Trophoblast cell (in vitro differentiated cells and primary cell): ENCODE results near the gene GDPD5.

ENCODE experiments used
- DNase-seq, 2 donors: peaks; one replicate each; pipeline ENCODE4 v3.0.0-alpha.2; 2016
- H2AFZ ChIP-seq: 2 replicates; pipeline ENCODE4 v1.6.1; 2013; ENCODE audit warnings: low read length, moderate library complexity, mild to moderate bottlenecking; ENCODE audit not compliant: insufficient read depth, poor library complexity
- H2AK5ac ChIP-seq: 2 replicates; pipeline ENCODE4 v1.6.1; 2013; ENCODE audit warnings: mild to moderate bottlenecking, low read length
- H2BK120ac ChIP-seq: 2 replicates; pipeline ENCODE4 v1.6.1; 2013; ENCODE audit warnings: low read length, mild to moderate bottlenecking, moderate library complexity; ENCODE audit not compliant: insufficient read depth, poor library complexity
- H2BK12ac ChIP-seq: 2 replicates; pipeline ENCODE4 v1.6.1; 2013; ENCODE audit warnings: mild to moderate bottlenecking, low read length, moderate library complexity
- H2BK5ac ChIP-seq: 2 replicates; pipeline ENCODE4 v1.6.1; 2013; ENCODE audit warnings: low read length, low read depth, moderate library complexity, mild to moderate bottlenecking; ENCODE audit not compliant: poor library complexity
- H3K14ac ChIP-seq: 2 replicates; pipeline ENCODE4 v1.6.1; 2013; ENCODE audit warnings: mild to moderate bottlenecking, low read length
- H3K18ac ChIP-seq: 2 replicates; pipeline ENCODE4 v1.6.1; 2013; ENCODE audit warnings: mild to moderate bottlenecking, low read length
- H3K23ac ChIP-seq: 2 replicates; pipeline ENCODE4 v1.6.1; 2013; ENCODE audit warnings: low read length
- H3K27ac ChIP-seq: 2 replicates; pipeline ENCODE4 v1.5.1; 2013; ENCODE audit warnings: low read depth, mild to moderate bottlenecking, inconsistent platforms, low read length, moderate library complexity
- H3K27me3 ChIP-seq: 2 replicates; pipeline ENCODE4 v1.6.1; 2013; ENCODE audit warnings: inconsistent platforms, mild to moderate bottlenecking, low read length, moderate library complexity; ENCODE audit not compliant: insufficient read depth
- H3K36me3 ChIP-seq, 2 experiments: 1 replicate in 1 of 2; 2 replicates in 1 of 2; pipeline ENCODE4 v1.6.1; 2013; ENCODE audit warnings: low read length in 2 of 2, mild to moderate bottlenecking in 2 of 2, moderate library complexity in 1 of 2; ENCODE audit not compliant: insufficient read depth in 2 of 2, control insufficient read depth in 1 of 2
- H3K4ac ChIP-seq: 2 replicates; pipeline ENCODE4 v1.6.1; 2013; ENCODE audit warnings: low read depth, mild to moderate bottlenecking, low read length, moderate library complexity
- H3K4me1 ChIP-seq, 2 experiments: 1 replicate in 1 of 2; 2 replicates in 1 of 2; pipeline ENCODE4 v1.6.1; 2013; ENCODE audit warnings: low read length in 2 of 2, mild to moderate bottlenecking in 2 of 2, moderate library complexity in 1 of 2; ENCODE audit not compliant: insufficient read depth in 2 of 2, control insufficient read depth in 1 of 2
- H3K4me2 ChIP-seq: 2 replicates; pipeline ENCODE4 v1.6.1; 2013; ENCODE audit warnings: inconsistent platforms, mild to moderate bottlenecking, low read length, moderate library complexity
- H3K4me3 ChIP-seq: 2 replicates; pipeline ENCODE4 v1.5.1; 2013; ENCODE audit warnings: mild to moderate bottlenecking, low read depth, low read length, inconsistent platforms
- H3K79me1 ChIP-seq: one replicate; pipeline ENCODE4 v1.6.1; 2013; ENCODE audit warnings: low read length
- H3K79me2 ChIP-seq: 2 replicates; pipeline ENCODE4 v1.6.1; 2013; ENCODE audit warnings: low read length, mild to moderate bottlenecking; ENCODE audit not compliant: control insufficient read depth, insufficient read depth, poor library complexity
- H3K9ac ChIP-seq: 2 replicates; pipeline ENCODE4 v1.6.1; 2013; ENCODE audit warnings: mild to moderate bottlenecking, low read length
- H3K9me3 ChIP-seq: 2 replicates; pipeline ENCODE4 v1.6.1; 2013; ENCODE audit warnings: low read depth, mild to moderate bottlenecking, control low read depth, inconsistent platforms, low read length; ENCODE audit not compliant: insufficient read depth
- H4K12ac ChIP-seq: 2 replicates; pipeline ENCODE4 v1.6.1; 2013; ENCODE audit warnings: low read depth, mild to moderate bottlenecking, low read length, moderate library complexity
- H4K8ac ChIP-seq: 2 replicates; pipeline ENCODE4 v1.6.1; 2013; ENCODE audit warnings: low read depth, mild to moderate bottlenecking, low read length, moderate library complexity
- H4K91ac ChIP-seq: one replicate; pipeline ENCODE4 v1.6.1; 2013; ENCODE audit warnings: low read depth, mild to moderate bottlenecking, low read length, moderate library complexity
- WGBS: extraction: QIAGEN DNeasy Blood & Tissue Kit; methylation state at CpG from one replicate; pipeline ENCODE4 v1.1.7; 2013; ENCODE audit warnings: missing lambda C conversion rate; ENCODE audit not compliant: insufficient read length, insufficient coverage; ENCODE audit errors: extremely low coverage; 5-methylcytosine and 5-hydroxymethylcytosine counted together

Gene GDPD5

DNA sequence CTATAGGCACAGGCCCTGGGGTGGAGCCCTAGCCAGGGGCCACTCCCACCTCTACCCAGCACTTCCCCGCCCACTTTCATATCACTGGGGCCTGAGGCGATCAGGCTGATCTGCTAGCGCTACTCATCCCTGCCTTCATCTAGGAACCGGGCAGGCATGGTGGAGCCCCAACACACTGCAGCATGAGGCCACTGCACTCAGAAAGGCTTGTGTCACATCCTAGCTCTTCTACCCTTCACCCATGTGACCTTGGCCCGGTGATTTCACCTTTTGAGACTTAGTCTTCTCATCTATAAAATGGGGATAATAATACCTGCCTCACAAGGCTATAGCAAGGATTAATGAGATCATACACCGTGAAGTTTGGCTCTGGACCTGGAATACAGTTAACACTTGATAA is 18.1 kb upstream of the GDPD5 start:
- Histone ChIP-seq H3K36me3 (no peaks in the 10 kb centered on the region), H4K12ac (no peak overlapping the region), H3K79me1 (peaks cover 5% of the 10 kb centered on the region), H3K9me3 (no peaks in the 10 kb centered on the region), H3K4me2 (no peak overlapping the region), H3K23ac (no peak overlapping the region), H4K91ac (no peak overlapping the region), H3K9ac (no peak overlapping the region), H3K4me1 (peaks cover 0 to 6% of the 10 kb centered on the region in 2 experiments), H4K8ac (no peak overlapping the region), H3K27ac (no peak overlapping the region), H2AFZ (no peak overlapping the region), H3K4me3 (no peak overlapping the region), H3K18ac (no peak overlapping the region), H3K27me3 (no peaks in the 10 kb centered on the region), H2AK5ac (no peak overlapping the region), H3K79me2 (no peaks in the 10 kb centered on the region), H2BK120ac (no peak overlapping the region), H2BK5ac (no peak overlapping the region), H2BK12ac (no peak overlapping the region), H3K4ac (no peak overlapping the region), H3K14ac (no peak overlapping the region)
- WGBS: no CpG with 5 or more reads among the region's 6 CpGs
- no peak for DNase-seq

DNA sequence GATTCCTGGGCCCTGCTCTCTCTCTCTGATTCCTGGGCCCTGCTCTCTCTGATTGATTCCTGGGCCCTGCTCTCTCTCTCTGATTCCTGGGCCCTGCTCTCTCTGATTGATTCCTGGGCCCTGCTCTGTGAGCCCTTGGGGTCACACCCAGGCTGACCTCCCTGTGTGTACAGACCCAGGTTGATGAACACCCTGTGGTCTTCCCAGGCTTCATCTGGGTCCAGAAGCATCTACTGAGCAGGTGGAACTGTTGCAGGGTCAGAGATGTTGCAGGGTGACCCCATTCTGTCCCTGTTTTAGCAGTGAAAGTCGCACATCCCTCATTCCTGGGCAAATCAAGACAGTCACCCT is 16.3 kb upstream of the GDPD5 start:
- Histone ChIP-seq H4K8ac (no peak overlapping the region), H2AFZ (no peak overlapping the region), H2BK5ac (no peak overlapping the region), H2BK120ac (no peak overlapping the region), H3K14ac (no peak overlapping the region), H2BK12ac (no peak overlapping the region), H3K27ac (no peak overlapping the region), H4K91ac (no peak overlapping the region), H3K9me3 (no peaks in the 10 kb centered on the region), H3K79me2 (no peaks in the 10 kb centered on the region), H3K79me1 (no peaks in the 10 kb centered on the region), H3K27me3 (no peaks in the 10 kb centered on the region), H3K4me1 (peaks cover 3% of the 10 kb centered on the region in 2 experiments), H3K36me3 (no peaks in the 10 kb centered on the region), H3K23ac (no peak overlapping the region), H3K9ac (no peak overlapping the region), H4K12ac (no peak overlapping the region), H3K18ac (no peak overlapping the region), H2AK5ac (no peak overlapping the region), H3K4me2 (no peak overlapping the region), H3K4me3 (no peak overlapping the region), H3K4ac (no peak overlapping the region)
- WGBS: no CpG with 5 or more reads among the region's 1 CpG
- no peak for DNase-seq

DNA sequence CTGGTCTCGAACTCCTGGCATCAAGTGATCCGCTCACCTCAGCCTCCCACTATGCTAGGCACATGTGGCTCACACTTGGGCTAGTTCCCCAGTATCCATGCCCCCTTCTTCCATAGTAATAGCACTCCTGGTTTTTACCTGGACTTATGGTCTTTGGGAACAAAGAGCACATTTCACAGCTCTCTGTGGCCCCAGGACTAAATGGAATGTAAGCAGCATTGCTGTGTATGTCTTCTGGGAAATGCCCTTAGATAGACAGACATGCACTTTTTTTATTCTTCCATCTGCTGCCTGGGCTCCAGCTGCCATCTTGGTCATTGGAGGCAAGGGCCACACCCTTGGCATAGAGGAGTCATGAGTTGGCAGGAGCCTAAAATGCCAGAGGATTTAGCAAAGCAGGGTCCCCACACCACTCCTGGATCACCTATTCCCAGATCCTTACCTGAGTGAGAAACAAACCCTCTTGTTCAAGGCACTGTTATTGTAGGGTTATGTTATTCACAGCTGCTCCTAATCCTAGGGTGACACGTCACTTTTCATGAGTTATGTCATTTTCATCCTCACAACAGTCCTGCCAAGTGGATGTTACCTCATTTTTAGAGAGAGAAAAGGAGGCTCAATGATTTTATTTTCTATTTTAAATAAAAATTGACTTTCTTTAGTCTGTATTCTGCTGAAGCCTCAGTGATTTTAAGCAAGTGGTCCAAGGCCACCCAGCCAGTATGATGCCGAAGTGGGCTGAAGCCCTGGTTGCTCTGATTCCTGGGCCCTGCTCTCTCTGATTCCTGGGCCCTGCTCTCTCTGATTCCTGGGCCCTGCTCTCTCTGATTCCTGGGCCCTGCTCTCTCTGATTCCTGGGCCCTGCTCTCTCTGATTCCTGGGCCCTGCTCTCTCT is 15.7 kb upstream of the GDPD5 start:
- Histone ChIP-seq H3K79me2 (no peaks in the 10 kb centered on the region), H4K91ac (no peak overlapping the region), H3K4me1 (peaks cover 3 to 4% of the 10 kb centered on the region in 2 experiments), H2BK5ac (no peak overlapping the region), H3K9ac (no peak overlapping the region), H3K79me1 (no peaks in the 10 kb centered on the region), H3K23ac (no peak overlapping the region), H2AK5ac (no peak overlapping the region), H3K14ac (no peak overlapping the region), H3K4ac (no peak overlapping the region), H3K36me3 (no peaks in the 10 kb centered on the region), H3K18ac (no peak overlapping the region), H3K4me3 (no peak overlapping the region), H2BK12ac (no peak overlapping the region), H3K4me2 (no peak overlapping the region), H3K27ac (no peak overlapping the region), H2BK120ac (no peak overlapping the region), H3K27me3 (no peaks in the 10 kb centered on the region), H2AFZ (no peak overlapping the region), H3K9me3 (no peaks in the 10 kb centered on the region), H4K8ac (no peak overlapping the region), H4K12ac (no peak overlapping the region)
- WGBS: no CpG with 5 or more reads among the region's 4 CpGs
- DNase-seq: no peak

DNA sequence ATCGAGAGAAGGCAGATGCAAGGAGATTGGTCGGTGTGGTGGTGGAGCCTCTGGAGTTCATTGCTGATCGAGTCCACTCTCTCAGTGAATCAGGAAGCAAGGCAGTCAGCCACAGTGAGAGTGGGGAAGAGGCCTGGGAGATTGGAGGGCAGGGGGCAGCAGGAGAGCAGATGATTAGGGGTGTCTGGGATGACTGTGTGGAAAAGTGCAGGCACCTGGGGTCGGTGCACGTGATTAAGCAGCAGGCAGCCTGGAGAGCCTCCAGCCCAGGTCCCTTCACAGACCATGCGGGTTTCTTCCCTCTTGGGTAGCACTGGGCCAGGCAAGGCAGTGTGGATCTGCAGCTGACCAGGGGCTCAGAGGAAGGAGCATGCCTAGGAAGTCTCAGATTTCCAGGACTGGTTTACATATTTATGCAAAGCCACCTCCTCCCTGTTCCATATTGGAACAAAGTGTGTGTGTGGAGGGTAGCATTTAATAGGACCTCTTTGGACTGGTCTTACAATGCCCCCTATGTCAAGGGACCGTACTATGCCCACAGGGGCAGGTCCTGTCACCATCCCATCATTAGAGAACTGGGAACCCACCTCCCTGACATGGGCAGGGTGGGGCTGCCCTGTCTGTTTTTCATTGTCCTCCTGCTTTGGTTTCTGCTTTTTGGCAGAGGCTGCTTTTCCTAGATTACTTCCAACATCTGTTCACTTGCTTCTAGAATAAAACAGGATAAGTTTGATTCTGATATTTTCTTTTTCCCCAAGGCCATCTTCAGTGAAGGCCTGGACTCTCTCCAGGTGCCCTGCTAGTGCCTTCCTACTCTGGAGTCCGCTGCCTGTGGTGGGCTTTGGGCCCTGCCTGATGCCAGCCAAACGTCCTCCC is 14.0 kb upstream of the GDPD5 start:
- H3K36me3 ChIP-seq: no peaks in the 10 kb centered on the region
- no peak overlapping the region for H3K4ac ChIP-seq
- H3K79me2 ChIP-seq: no peaks in the 10 kb centered on the region
- H2BK120ac ChIP-seq: no peak overlapping the region
- WGBS: no CpG with 5 or more reads among the region's 9 CpGs
- no peak overlapping the region for H4K12ac ChIP-seq
- H4K91ac ChIP-seq: no peak overlapping the region
- no peak overlapping the region for H3K18ac ChIP-seq
- H2BK5ac ChIP-seq: no peak overlapping the region
- H4K8ac ChIP-seq: no peak overlapping the region
- no peak overlapping the region for H2AFZ ChIP-seq
- no peaks in the 10 kb centered on the region for H3K9me3 ChIP-seq
- no peak overlapping the region for H2AK5ac ChIP-seq
- H3K9ac ChIP-seq: no peak overlapping the region
- no peak overlapping the region for H3K27ac ChIP-seq
- H3K4me3 ChIP-seq: no peak overlapping the region
- no peaks in the 10 kb centered on the region for H3K79me1 ChIP-seq
- H3K27me3 ChIP-seq: no peaks in the 10 kb centered on the region
- peaks cover 3 to 4% of the 10 kb centered on the region in 2 experiments for H3K4me1 ChIP-seq
- H3K14ac ChIP-seq: no peak overlapping the region
- no peak overlapping the region for H3K4me2 ChIP-seq
- no peak overlapping the region for H3K23ac ChIP-seq
- no peak for DNase-seq
- H2BK12ac ChIP-seq: no peak overlapping the region
